H1 (cell line): Measurements from ENCODE around the gene CDK4. TPM values are rescaled to one million over a fixed set of nuclear protein-coding genes. Genes with fewer than 3 reads are reported as not detected.

Experiments
- CTCF ChIA-PET: fragments of 300-600 bp; sonication (Branson Sonifier 250); formaldehyde crosslinking; loops from one replicate; lab custom pipeline; 2021; ENCODE audit not compliant: partially characterized antibody; lab: Charles Lee
- POLR2A ChIA-PET: fragments of 300-600 bp; sonication (Branson Sonifier 250); formaldehyde crosslinking; loops from one replicate; lab custom pipeline; 2021; ENCODE audit warnings: inconsistent platforms; ENCODE audit not compliant: partially characterized antibody; lab: Charles Lee
- DNase-seq, 2 experiments: peaks; one replicate each; pipeline versions ENCODE4 v3.0.0 to v3.0.0-alpha.2; 2010 to 2022; ENCODE audit warnings: low spot score in 2 of 2, low read depth in 1 of 2, mixed read lengths in 1 of 2
- FAIRE-seq: peaks from 2 replicates; lab custom pipeline; 2011; peaks lifted over from hg19 to GRCh38; lab: Jason Lieb, UNC
- H2AFZ ChIP-seq: 2 replicates; pipeline ENCODE4 v1.8.1; 2012; ENCODE audit warnings: low read length, inconsistent platforms
- H2AK5ac ChIP-seq: 2 replicates; pipeline ENCODE4 v1.6.1; 2013; ENCODE audit warnings: low read depth, low read length
- H2BK120ac ChIP-seq: replicated peaks from 2 replicates; pipeline ENCODE3; 2013; ENCODE audit warnings: low read depth, low read length, inconsistent platforms
- H2BK12ac ChIP-seq: 2 replicates; pipeline ENCODE4 v1.6.1; 2013; ENCODE audit warnings: low read depth, low read length
- H2BK15ac ChIP-seq: 2 replicates; pipeline ENCODE4 v1.6.1; 2013; ENCODE audit warnings: low read length
- H2BK20ac ChIP-seq: 2 replicates; pipeline ENCODE4 v1.6.1; 2013; ENCODE audit warnings: low read length
- H2BK5ac ChIP-seq: 2 replicates; pipeline ENCODE4 v1.6.1; 2013; ENCODE audit warnings: low read depth, low read length
- H3K14ac ChIP-seq: 2 replicates; pipeline ENCODE4 v1.6.1; 2013; ENCODE audit warnings: inconsistent platforms; ENCODE audit not compliant: insufficient read length
- H3K18ac ChIP-seq: 2 replicates; pipeline ENCODE4 v1.6.1; 2013; ENCODE audit warnings: low read length; ENCODE audit errors: extremely low read depth
- H3K23ac ChIP-seq: 2 replicates; pipeline ENCODE4 v1.6.1; 2013; ENCODE audit warnings: inconsistent platforms; ENCODE audit not compliant: insufficient read length
- H3K23me2 ChIP-seq: 2 replicates; pipeline ENCODE4 v1.6.1; 2013; ENCODE audit warnings: low read depth, low read length
- H3K27ac ChIP-seq: 2 replicates; pipeline ENCODE4 v1.6.1; 2011; ENCODE audit warnings: low read depth, low read length, inconsistent platforms
- H3K27me3 ChIP-seq, 4 experiments: replicated peaks in 1 of 4; 1 replicate in 1 of 4; 2 replicates in 3 of 4; pipeline versions ENCODE4 v1.6.1 to v1.8.1; 2011 to 2013; ENCODE audit warnings: low read length in 3 of 4, mild to moderate bottlenecking in 3 of 4, inconsistent platforms in 2 of 4, mixed read lengths in 2 of 4, moderate library complexity in 1 of 4; ENCODE audit not compliant: control insufficient read depth in 3 of 4, insufficient read depth in 3 of 4; ENCODE audit errors: extremely low read depth in 1 of 4
- H3K36me3 ChIP-seq, 4 experiments: 2 replicates each; pipeline versions ENCODE4 v1.6.1 to v1.8.1; 2011 to 2013; ENCODE audit warnings: mild to moderate bottlenecking in 4 of 4, low read length in 3 of 4, moderate library complexity in 2 of 4, control low read depth in 1 of 4, inconsistent platforms in 1 of 4; ENCODE audit not compliant: insufficient read depth in 4 of 4, control insufficient read depth in 2 of 4
- H3K4ac ChIP-seq: replicated peaks from 2 replicates; pipeline ENCODE3; 2013; ENCODE audit warnings: low read length, low read depth, mixed read lengths, inconsistent platforms; ENCODE audit not compliant: insufficient read length
- H3K4me1 ChIP-seq, 4 experiments: replicated peaks in 1 of 4; 1 replicate in 1 of 4; 2 replicates in 3 of 4; pipeline versions ENCODE4 v1.6.1 to v1.8.1; 2011 to 2013; ENCODE audit warnings: low read length in 3 of 4, inconsistent platforms in 2 of 4, mixed read lengths in 1 of 4; ENCODE audit not compliant: insufficient read depth in 4 of 4, control insufficient read depth in 3 of 4
- H3K4me2 ChIP-seq, 2 experiments: 2 replicates each; pipeline versions ENCODE4 v1.6.1 to v1.8.1; 2011 to 2013; ENCODE audit warnings: low read depth in 2 of 2, low read length in 2 of 2, control low read depth in 1 of 2, inconsistent platforms in 1 of 2, mild to moderate bottlenecking in 1 of 2; ENCODE audit not compliant: insufficient read depth in 1 of 2
- H3K4me3 ChIP-seq, 4 experiments: fragments of 200-600, 300-600 bp in 1 of 4; sonication (generic), shearing (Covaris generic), sonication (Bioruptor Twin) in 1 of 4; 2 replicates each; pipeline versions ENCODE4 v1.5.1 to v1.8.1; 2011 to 2016; ENCODE audit warnings: low read length in 4 of 4, low read depth in 3 of 4, control low read depth in 2 of 4, inconsistent platforms in 2 of 4, mild to moderate bottlenecking in 2 of 4, mixed read lengths in 1 of 4, moderate library complexity in 1 of 4; ENCODE audit not compliant: insufficient read depth in 2 of 4; ENCODE audit errors: extremely low read depth in 1 of 4
- H3K56ac ChIP-seq: replicated peaks from 2 replicates; pipeline ENCODE3; 2013; ENCODE audit warnings: low read depth, mild to moderate bottlenecking, mixed read lengths, low read length, inconsistent platforms; ENCODE audit not compliant: insufficient read length
- H3K79me1 ChIP-seq: 2 replicates; pipeline ENCODE4 v1.6.1; 2013; ENCODE audit warnings: low read depth, low read length, control low read depth
- H3K79me2 ChIP-seq, 2 experiments: 2 replicates each; pipeline versions ENCODE4 v1.6.1 to v1.8.1; 2012 to 2013; ENCODE audit warnings: low read length in 2 of 2, mild to moderate bottlenecking in 2 of 2, inconsistent platforms in 1 of 2; ENCODE audit not compliant: insufficient read depth in 2 of 2, control insufficient read depth in 1 of 2
- H3K9ac ChIP-seq, 4 experiments: replicated peaks in 1 of 4; 1 replicate in 1 of 4; 2 replicates in 3 of 4; pipeline versions ENCODE4 v1.6.1 to v1.8.1; 2011 to 2013; ENCODE audit warnings: low read depth in 3 of 4, low read length in 3 of 4, control low read depth in 2 of 4, mild to moderate bottlenecking in 2 of 4, moderate library complexity in 2 of 4, inconsistent platforms in 1 of 4; ENCODE audit errors: extremely low read depth in 1 of 4
- H3K9me3 ChIP-seq, 2 experiments: 2 replicates each; pipeline versions ENCODE4 v1.6.1 to v1.8.1; 2012 to 2013; ENCODE audit warnings: mild to moderate bottlenecking in 2 of 2, moderate library complexity in 2 of 2, control low read depth in 1 of 2, inconsistent platforms in 1 of 2, low read depth in 1 of 2, low read length in 1 of 2, mixed read lengths in 1 of 2; ENCODE audit not compliant: insufficient read depth in 2 of 2
- H4K20me1 ChIP-seq, 2 experiments: replicated peaks in 1 of 2; 2 replicates each; pipeline versions ENCODE3 to v1.8.1; 2011 to 2013; ENCODE audit warnings: inconsistent platforms in 2 of 2, low read length in 2 of 2, mild to moderate bottlenecking in 1 of 2; ENCODE audit not compliant: insufficient read depth in 2 of 2, control insufficient read depth in 1 of 2
- H4K5ac ChIP-seq: 2 replicates; pipeline ENCODE4 v1.6.1; 2013; ENCODE audit warnings: low read length, low read depth, mixed read lengths, inconsistent platforms; ENCODE audit not compliant: insufficient read length
- H4K8ac ChIP-seq: 2 replicates; pipeline ENCODE4 v1.8.0; 2013; ENCODE audit warnings: mild to moderate bottlenecking, moderate library complexity, low read length, inconsistent platforms; ENCODE audit not compliant: insufficient read depth; ENCODE audit errors: extremely low read depth
- H4K91ac ChIP-seq: replicated peaks from 2 replicates; pipeline ENCODE3; 2013; ENCODE audit warnings: low read length, mixed read lengths, inconsistent platforms; ENCODE audit not compliant: insufficient read length
- BACH1 ChIP-seq: IDR thresholded peaks from 2 replicates; pipeline ENCODE4 v1.6.1; 2012; ENCODE audit warnings: low read length, improper control_type of control experiment
- CTCF ChIP-seq, 3 experiments: IDR thresholded peaks; 1 replicate in 2 of 3; 2 replicates in 1 of 3; pipeline versions ENCODE4 v1.5.1 to v1.6.1; 2011; ENCODE audit warnings: low read length in 3 of 3, mild to moderate bottlenecking in 3 of 3, inconsistent platforms in 2 of 3, low read depth in 1 of 3, moderate library complexity in 1 of 3; ENCODE audit not compliant: insufficient read depth in 1 of 3; ENCODE audit errors: control extremely low read depth in 1 of 3
- JUN ChIP-seq: IDR thresholded peaks from 2 replicates; pipeline ENCODE4 v1.6.1; 2011; ENCODE audit warnings: low read depth, mild to moderate bottlenecking, improper control_type of control experiment, low read length
- KDM5A ChIP-seq: fragments of 200-600 bp; IDR thresholded peaks from 2 replicates; pipeline ENCODE4 v1.7.1; 2012; ENCODE audit warnings: mild to moderate bottlenecking, low read length, inconsistent platforms, mixed read lengths
- NANOG ChIP-seq: IDR thresholded peaks from 2 replicates; pipeline ENCODE4 v1.6.1; 2011; ENCODE audit warnings: low read length, low read depth, mild to moderate bottlenecking, inconsistent platforms; ENCODE audit not compliant: insufficient read depth, poor library complexity, severe bottlenecking
- PHF8 ChIP-seq: fragments of 200-600 bp; sonication (generic); conservative IDR thresholded peaks from 2 replicates; pipeline ENCODE4 v1.7.1; 2012; ENCODE audit warnings: low read depth, mild to moderate bottlenecking, inconsistent platforms, low read length, moderate library complexity
- RBBP5 ChIP-seq: IDR thresholded peaks from 2 replicates; pipeline ENCODE4 v1.7.1; 2012; ENCODE audit warnings: low read depth, mild to moderate bottlenecking, inconsistent platforms, low read length, moderate library complexity, borderline replicate concordance
- TEAD4 ChIP-seq: IDR thresholded peaks from 2 replicates; pipeline ENCODE4 v1.6.1; 2012; ENCODE audit warnings: low read depth, low read length, inconsistent platforms, mixed read lengths
- WGBS, 2 experiments: shearing (Covaris generic) in 1 of 2; methylation state at CpG; one replicate each; pipeline versions ENCODE4 v1.1.6 to v1.1.7; 2013 to 2015; ENCODE audit warnings: low lambda C conversion rate in 2 of 2, mixed read lengths in 2 of 2, inconsistent platforms in 1 of 2, low coverage in 1 of 2, missing lambda C conversion rate in 1 of 2; ENCODE audit not compliant: insufficient replicate concordance in 2 of 2, insufficient coverage in 1 of 2, insufficient read length in 1 of 2; ENCODE audit errors: extremely low coverage in 1 of 2, missing lambda C conversion rate in 1 of 2; 5-methylcytosine and 5-hydroxymethylcytosine counted together
- polyA plus RNA-seq, 7 experiments: library from polyadenylated mRNA; depleted of rRNA in 3 of 7; stranded (reverse) in 5 of 7; unstranded in 2 of 7; fragments of >200 nt in 5 of 7; fragments of 200-250 nt in 2 of 7; gene quantifications; 1 replicate in 5 of 7; 2 replicates in 1 of 7; 4 replicates in 1 of 7; pipeline versions ENCODE4 v1.2.1 to v1.2.3, GENCODE V29; 2011 to 2013; ENCODE audit warnings: missing spikeins in 2 of 7, mixed read lengths in 2 of 7
- total RNA-seq: library from RNA; stranded (reverse); fragmentation: NEBNext Ultra II Directional; extraction: Animal tissue kit (Norgen Biotek cat#: 25700); gene quantifications from 2 replicates; pipeline ENCODE4 v1.2.1, GENCODE V29; 2021
- TF ChIP-seq, protein P1 (sequence below): IDR thresholded peaks from 2 replicates; pipeline ENCODE4 v1.6.1; 2012; ENCODE audit warnings: low read length, inconsistent platforms

CDK4 gene
- total and polyA plus RNA-seq, 2 of the 8 experiments (the other 6 are each of a cell fraction or from before 2014, with no cell fraction given), result 174 to 368 TPM

DNA sequence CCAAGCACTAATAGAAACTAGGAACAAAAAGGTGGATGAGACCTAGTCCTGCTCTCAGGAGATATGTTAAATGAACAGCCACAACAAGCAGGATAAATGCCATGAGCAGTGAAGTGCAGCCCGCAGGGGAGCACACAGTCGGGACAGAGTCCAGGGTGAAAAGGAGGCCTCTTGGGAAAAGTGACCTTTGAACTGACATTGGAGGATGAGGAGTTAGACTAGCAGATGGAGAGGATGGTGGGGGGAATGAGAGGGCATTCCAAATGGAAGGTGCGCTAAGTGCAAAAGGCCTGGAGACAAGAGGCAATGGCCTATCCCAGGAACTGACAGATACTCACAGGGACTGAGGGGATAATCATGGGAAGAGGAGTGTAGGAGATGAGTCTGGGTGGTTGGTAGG lies 53.7 kb downstream of the CDK4 start:
- no peak overlapping the region for H3K9ac ChIP-seq

More for the DNA sequence above, 53.7 kb downstream of the CDK4 start:
- Histone ChIP-seq H2AFZ (no peak overlapping the region), H3K18ac (no peak overlapping the region), H3K79me1 (no peaks in the 10 kb centered on the region), H2BK5ac (no peak overlapping the region), H4K91ac (no peak overlapping the region), H3K9me3 (no peaks in the 10 kb centered on the region), H3K4ac (no peak overlapping the region), H2BK120ac (no peak overlapping the region), H3K56ac (no peak overlapping the region), H2AK5ac (no peak overlapping the region)
- 85% methylated on average over 3 of the region's 3 CpGs; no CpG with 5 or more reads in 1 of the 2 experiments for WGBS, 2 experiments
- TF ChIP-seq PHF8 (no peak), RBBP5 (no peak), JUN (no peak), TEAD4 (no peak), KDM5A (no peak), BACH1 (no peak), CTCF (IDR thresholded peaks at IDR 0.05; ENCODE audit: control extremely low read depth in 1 of 3, insufficient read depth in 1 of 3, low read depth in 1 of 3, low read length in 3 of 3) (no peak), NANOG (no peak)
- TF ChIP-seq, protein P1, sequence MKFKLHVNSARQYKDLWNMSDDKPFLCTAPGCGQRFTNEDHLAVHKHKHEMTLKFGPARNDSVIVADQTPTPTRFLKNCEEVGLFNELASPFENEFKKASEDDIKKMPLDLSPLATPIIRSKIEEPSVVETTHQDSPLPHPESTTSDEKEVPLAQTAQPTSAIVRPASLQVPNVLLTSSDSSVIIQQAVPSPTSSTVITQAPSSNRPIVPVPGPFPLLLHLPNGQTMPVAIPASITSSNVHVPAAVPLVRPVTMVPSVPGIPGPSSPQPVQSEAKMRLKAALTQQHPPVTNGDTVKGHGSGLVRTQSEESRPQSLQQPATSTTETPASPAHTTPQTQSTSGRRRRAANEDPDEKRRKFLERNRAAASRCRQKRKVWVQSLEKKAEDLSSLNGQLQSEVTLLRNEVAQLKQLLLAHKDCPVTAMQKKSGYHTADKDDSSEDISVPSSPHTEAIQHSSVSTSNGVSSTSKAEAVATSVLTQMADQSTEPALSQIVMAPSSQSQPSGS, result no peak
- TF ChIP-seq, all 59 proteins: peak for 0
- Histone ChIP-seq H4K20me1 (no peaks in the 10 kb centered on the region), H3K79me2 (no peaks in the 10 kb centered on the region), H3K23me2 (peaks cover 6% of the 10 kb centered on the region; the same call in 1 of the 2 replicates), H3K27me3 (no peaks in the 10 kb centered on the region), H3K4me1 (peaks cover 0 to 5% (median 1%) of the 10 kb centered on the region in 4 experiments; a peak in 1 of 7 replicates), H3K23ac (no peak overlapping the region), H2BK15ac (no peak overlapping the region), H4K8ac (no peak overlapping the region), H2BK20ac (no peak overlapping the region), H4K5ac (no peak overlapping the region), H3K36me3 (peaks cover 0 to 4% (median 2%) of the 10 kb centered on the region in 4 experiments; a peak in 4 of 8 replicates), H3K14ac (no peak overlapping the region), H2BK12ac (no peak overlapping the region), H3K4me2 (no peak overlapping the region), H3K4me3 (no peak overlapping the region), H3K27ac (no peak overlapping the region)
- no peak for DNase-seq
- FAIRE-seq, result no peak
- CTCF ChIA-PET, result interaction anchor here (0.7 to 1.1 kb wide), 2 partner anchors 14 to 28 kb away, joined by 3 to 4 read pairs; no protein-coding TSS in a partner anchor
- POLR2A ChIA-PET, result interaction anchor here (0.9 kb wide), 1 partner anchor 9 kb away, joined by 3 read pairs; no protein-coding TSS in a partner anchor
